H1 (cell line): ENCODE results near the gene SLC9A7. TPM values are rescaled to one million over a fixed set of nuclear protein-coding genes. Genes with fewer than 3 reads are reported as not detected.
A peak's percentile ranks its signal among the peaks of the same experiment; 100 is the strongest.

Experiments used
- CTCF ChIA-PET: fragments of 300-600 bp; sonication (Branson Sonifier 250); formaldehyde crosslinking; loops from one replicate; lab custom pipeline; 2021; ENCODE audit not compliant: partially characterized antibody; lab: Charles Lee
- POLR2A ChIA-PET: fragments of 300-600 bp; sonication (Branson Sonifier 250); formaldehyde crosslinking; loops from one replicate; lab custom pipeline; 2021; ENCODE audit warnings: inconsistent platforms; ENCODE audit not compliant: partially characterized antibody; lab: Charles Lee
- DNase-seq, 2 experiments: peaks; one replicate each; pipeline versions ENCODE4 v3.0.0 to v3.0.0-alpha.2; 2010 to 2022; ENCODE audit warnings: low spot score in 2 of 2, low read depth in 1 of 2, mixed read lengths in 1 of 2
- FAIRE-seq: peaks from 2 replicates; lab custom pipeline; 2011; peaks lifted over from hg19 to GRCh38; lab: Jason Lieb, UNC
- H2AFZ ChIP-seq: 2 replicates; pipeline ENCODE4 v1.8.1; 2012; ENCODE audit warnings: low read length, inconsistent platforms
- H2AK5ac ChIP-seq: 2 replicates; pipeline ENCODE4 v1.6.1; 2013; ENCODE audit warnings: low read depth, low read length
- H2BK120ac ChIP-seq: replicated peaks from 2 replicates; pipeline ENCODE3; 2013; ENCODE audit warnings: low read depth, low read length, inconsistent platforms
- H2BK12ac ChIP-seq: 2 replicates; pipeline ENCODE4 v1.6.1; 2013; ENCODE audit warnings: low read depth, low read length
- H2BK15ac ChIP-seq: 2 replicates; pipeline ENCODE4 v1.6.1; 2013; ENCODE audit warnings: low read length
- H2BK20ac ChIP-seq: 2 replicates; pipeline ENCODE4 v1.6.1; 2013; ENCODE audit warnings: low read length
- H2BK5ac ChIP-seq: 2 replicates; pipeline ENCODE4 v1.6.1; 2013; ENCODE audit warnings: low read depth, low read length
- H3K14ac ChIP-seq: 2 replicates; pipeline ENCODE4 v1.6.1; 2013; ENCODE audit warnings: inconsistent platforms; ENCODE audit not compliant: insufficient read length
- H3K18ac ChIP-seq: 2 replicates; pipeline ENCODE4 v1.6.1; 2013; ENCODE audit warnings: low read length; ENCODE audit errors: extremely low read depth
- H3K23ac ChIP-seq: 2 replicates; pipeline ENCODE4 v1.6.1; 2013; ENCODE audit warnings: inconsistent platforms; ENCODE audit not compliant: insufficient read length
- H3K23me2 ChIP-seq: 2 replicates; pipeline ENCODE4 v1.6.1; 2013; ENCODE audit warnings: low read depth, low read length
- H3K27ac ChIP-seq: 2 replicates; pipeline ENCODE4 v1.6.1; 2011; ENCODE audit warnings: low read depth, low read length, inconsistent platforms
- H3K27me3 ChIP-seq, 4 experiments: replicated peaks in 1 of 4; 1 replicate in 1 of 4; 2 replicates in 3 of 4; pipeline versions ENCODE4 v1.6.1 to v1.8.1; 2011 to 2013; ENCODE audit warnings: low read length in 3 of 4, mild to moderate bottlenecking in 3 of 4, inconsistent platforms in 2 of 4, mixed read lengths in 2 of 4, moderate library complexity in 1 of 4; ENCODE audit not compliant: control insufficient read depth in 3 of 4, insufficient read depth in 3 of 4; ENCODE audit errors: extremely low read depth in 1 of 4
- H3K36me3 ChIP-seq, 4 experiments: 2 replicates each; pipeline versions ENCODE4 v1.6.1 to v1.8.1; 2011 to 2013; ENCODE audit warnings: mild to moderate bottlenecking in 4 of 4, low read length in 3 of 4, moderate library complexity in 2 of 4, control low read depth in 1 of 4, inconsistent platforms in 1 of 4; ENCODE audit not compliant: insufficient read depth in 4 of 4, control insufficient read depth in 2 of 4
- H3K4ac ChIP-seq: replicated peaks from 2 replicates; pipeline ENCODE3; 2013; ENCODE audit warnings: low read length, low read depth, mixed read lengths, inconsistent platforms; ENCODE audit not compliant: insufficient read length
- H3K4me1 ChIP-seq, 4 experiments: replicated peaks in 1 of 4; 1 replicate in 1 of 4; 2 replicates in 3 of 4; pipeline versions ENCODE4 v1.6.1 to v1.8.1; 2011 to 2013; ENCODE audit warnings: low read length in 3 of 4, inconsistent platforms in 2 of 4, mixed read lengths in 1 of 4; ENCODE audit not compliant: insufficient read depth in 4 of 4, control insufficient read depth in 3 of 4
- H3K4me2 ChIP-seq, 2 experiments: 2 replicates each; pipeline versions ENCODE4 v1.6.1 to v1.8.1; 2011 to 2013; ENCODE audit warnings: low read depth in 2 of 2, low read length in 2 of 2, control low read depth in 1 of 2, inconsistent platforms in 1 of 2, mild to moderate bottlenecking in 1 of 2; ENCODE audit not compliant: insufficient read depth in 1 of 2
- H3K4me3 ChIP-seq, 4 experiments: fragments of 200-600, 300-600 bp in 1 of 4; sonication (generic), shearing (Covaris generic), sonication (Bioruptor Twin) in 1 of 4; 2 replicates each; pipeline versions ENCODE4 v1.5.1 to v1.8.1; 2011 to 2016; ENCODE audit warnings: low read length in 4 of 4, low read depth in 3 of 4, control low read depth in 2 of 4, inconsistent platforms in 2 of 4, mild to moderate bottlenecking in 2 of 4, mixed read lengths in 1 of 4, moderate library complexity in 1 of 4; ENCODE audit not compliant: insufficient read depth in 2 of 4; ENCODE audit errors: extremely low read depth in 1 of 4
- H3K56ac ChIP-seq: replicated peaks from 2 replicates; pipeline ENCODE3; 2013; ENCODE audit warnings: low read depth, mild to moderate bottlenecking, mixed read lengths, low read length, inconsistent platforms; ENCODE audit not compliant: insufficient read length
- H3K79me1 ChIP-seq: 2 replicates; pipeline ENCODE4 v1.6.1; 2013; ENCODE audit warnings: low read depth, low read length, control low read depth
- H3K79me2 ChIP-seq, 2 experiments: 2 replicates each; pipeline versions ENCODE4 v1.6.1 to v1.8.1; 2012 to 2013; ENCODE audit warnings: low read length in 2 of 2, mild to moderate bottlenecking in 2 of 2, inconsistent platforms in 1 of 2; ENCODE audit not compliant: insufficient read depth in 2 of 2, control insufficient read depth in 1 of 2
- H3K9ac ChIP-seq, 4 experiments: replicated peaks in 1 of 4; 1 replicate in 1 of 4; 2 replicates in 3 of 4; pipeline versions ENCODE4 v1.6.1 to v1.8.1; 2011 to 2013; ENCODE audit warnings: low read depth in 3 of 4, low read length in 3 of 4, control low read depth in 2 of 4, mild to moderate bottlenecking in 2 of 4, moderate library complexity in 2 of 4, inconsistent platforms in 1 of 4; ENCODE audit errors: extremely low read depth in 1 of 4
- H3K9me3 ChIP-seq, 2 experiments: 2 replicates each; pipeline versions ENCODE4 v1.6.1 to v1.8.1; 2012 to 2013; ENCODE audit warnings: mild to moderate bottlenecking in 2 of 2, moderate library complexity in 2 of 2, control low read depth in 1 of 2, inconsistent platforms in 1 of 2, low read depth in 1 of 2, low read length in 1 of 2, mixed read lengths in 1 of 2; ENCODE audit not compliant: insufficient read depth in 2 of 2
- H4K20me1 ChIP-seq, 2 experiments: replicated peaks in 1 of 2; 2 replicates each; pipeline versions ENCODE3 to v1.8.1; 2011 to 2013; ENCODE audit warnings: inconsistent platforms in 2 of 2, low read length in 2 of 2, mild to moderate bottlenecking in 1 of 2; ENCODE audit not compliant: insufficient read depth in 2 of 2, control insufficient read depth in 1 of 2
- H4K5ac ChIP-seq: 2 replicates; pipeline ENCODE4 v1.6.1; 2013; ENCODE audit warnings: low read length, low read depth, mixed read lengths, inconsistent platforms; ENCODE audit not compliant: insufficient read length
- H4K8ac ChIP-seq: 2 replicates; pipeline ENCODE4 v1.8.0; 2013; ENCODE audit warnings: mild to moderate bottlenecking, moderate library complexity, low read length, inconsistent platforms; ENCODE audit not compliant: insufficient read depth; ENCODE audit errors: extremely low read depth
- H4K91ac ChIP-seq: replicated peaks from 2 replicates; pipeline ENCODE3; 2013; ENCODE audit warnings: low read length, mixed read lengths, inconsistent platforms; ENCODE audit not compliant: insufficient read length
- CTBP2 ChIP-seq: IDR thresholded peaks from 2 replicates; pipeline ENCODE4 v1.7.0; 2011; ENCODE audit warnings: borderline replicate concordance, mild to moderate bottlenecking, moderate library complexity, mixed read lengths, low read length; ENCODE audit not compliant: insufficient read depth, insufficient read length
- CTCF ChIP-seq, 3 experiments: IDR thresholded peaks; 1 replicate in 2 of 3; 2 replicates in 1 of 3; pipeline versions ENCODE4 v1.5.1 to v1.6.1; 2011; ENCODE audit warnings: low read length in 3 of 3, mild to moderate bottlenecking in 3 of 3, inconsistent platforms in 2 of 3, low read depth in 1 of 3, moderate library complexity in 1 of 3; ENCODE audit not compliant: insufficient read depth in 1 of 3; ENCODE audit errors: control extremely low read depth in 1 of 3
- JUN ChIP-seq: IDR thresholded peaks from 2 replicates; pipeline ENCODE4 v1.6.1; 2011; ENCODE audit warnings: low read depth, mild to moderate bottlenecking, improper control_type of control experiment, low read length
- PHF8 ChIP-seq: fragments of 200-600 bp; sonication (generic); conservative IDR thresholded peaks from 2 replicates; pipeline ENCODE4 v1.7.1; 2012; ENCODE audit warnings: low read depth, mild to moderate bottlenecking, inconsistent platforms, low read length, moderate library complexity
- WGBS, 2 experiments: shearing (Covaris generic) in 1 of 2; methylation state at CpG; one replicate each; pipeline versions ENCODE4 v1.1.6 to v1.1.7; 2013 to 2015; ENCODE audit warnings: low lambda C conversion rate in 2 of 2, mixed read lengths in 2 of 2, inconsistent platforms in 1 of 2, low coverage in 1 of 2, missing lambda C conversion rate in 1 of 2; ENCODE audit not compliant: insufficient replicate concordance in 2 of 2, insufficient coverage in 1 of 2, insufficient read length in 1 of 2; ENCODE audit errors: extremely low coverage in 1 of 2, missing lambda C conversion rate in 1 of 2; 5-methylcytosine and 5-hydroxymethylcytosine counted together
- polyA plus RNA-seq, 7 experiments: library from polyadenylated mRNA; depleted of rRNA in 3 of 7; stranded (reverse) in 5 of 7; unstranded in 2 of 7; fragments of >200 nt in 5 of 7; fragments of 200-250 nt in 2 of 7; gene quantifications; 1 replicate in 5 of 7; 2 replicates in 1 of 7; 4 replicates in 1 of 7; pipeline versions ENCODE4 v1.2.1 to v1.2.3, GENCODE V29; 2011 to 2013; ENCODE audit warnings: missing spikeins in 2 of 7, mixed read lengths in 2 of 7
- total RNA-seq: library from RNA; stranded (reverse); fragmentation: NEBNext Ultra II Directional; extraction: Animal tissue kit (Norgen Biotek cat#: 25700); gene quantifications from 2 replicates; pipeline ENCODE4 v1.2.1, GENCODE V29; 2021

SLC9A7 gene
- total and polyA plus RNA-seq, 2 of the 8 experiments (the other 6 are each of a cell fraction or from before 2014, with no cell fraction given) = 6.7 to 17.2 TPM

- 95% methylated on average over 5 of the region's 5 CpGs; no CpG with 5 or more reads in 1 of the 2 experiments for WGBS, 2 experiments
These were observed 111.7 kb downstream of the SLC9A7 start for GRCh38 chrX:46647251-46647650.

More at GRCh38 chrX:46647251-46647650, 111.7 kb downstream of the SLC9A7 start:
- no peaks in the 10 kb centered on the region for H3K79me1 ChIP-seq
- no peak overlapping the region for H3K4ac ChIP-seq
- no peak overlapping the region for H2BK20ac ChIP-seq
- H3K4me1 ChIP-seq = peaks cover 0 to 20% (median 16%) of the 10 kb centered on the region in 4 experiments; a peak in 5 of 7 replicates
- H2BK15ac ChIP-seq = no peak overlapping the region
- H4K8ac ChIP-seq = no peak overlapping the region
- ChIA-PET POLR2A (no interaction called here), CTCF (interaction anchor here (0.6 to 0.9 kb wide), 2 partner anchors 27 to 1369 kb away, joined by 3 to 4 read pairs; no protein-coding TSS in a partner anchor)
- H3K9me3 ChIP-seq = no peaks in the 10 kb centered on the region
- no peaks in the 10 kb centered on the region for H3K79me2 ChIP-seq
- no peak overlapping the region for H3K23ac ChIP-seq
- no peak overlapping the region for H3K4me3 ChIP-seq
- no peaks in the 10 kb centered on the region for H3K27me3 ChIP-seq
- H3K18ac ChIP-seq = no peak overlapping the region; the same call in 1 of the 2 replicates
- H3K56ac ChIP-seq = no peak overlapping the region
- no peak overlapping the region for H2AFZ ChIP-seq
- no peak overlapping the region; a peak in 1 of 4 replicates for H3K4me2 ChIP-seq
- H2BK12ac ChIP-seq = peak overlapping the region; percentile 80; the same call in 1 of the 2 replicates
- no peak overlapping the region; the same call in 1 of the 2 replicates for H3K27ac ChIP-seq
- DNase-seq = no peak
- no peak overlapping the region for H3K9ac ChIP-seq
- H4K20me1 ChIP-seq = no peaks in the 10 kb centered on the region
- no peak overlapping the region for H4K91ac ChIP-seq
- no peaks in the 10 kb centered on the region for H3K23me2 ChIP-seq
- H3K36me3 ChIP-seq = peaks cover 0 to 6% (median 0%) of the 10 kb centered on the region in 4 experiments; a peak in 2 of 8 replicates
- H3K14ac ChIP-seq = no peak overlapping the region
- peak overlapping the region; percentile 81; the same call in 1 of the 2 replicates for H2BK5ac ChIP-seq
- H2AK5ac ChIP-seq = no peak overlapping the region
- no peak for FAIRE-seq
- peak in 1 of 3 experiments; percentile 13; a peak in 1 of 4 replicates for TF ChIP-seq CTCF (IDR thresholded peaks at IDR 0.05; ENCODE audit: control extremely low read depth in 1 of 3, insufficient read depth in 1 of 3, low read depth in 1 of 3, low read length in 3 of 3)
- no peak for TF ChIP-seq JUN
- TF ChIP-seq PHF8 = no peak
- no peak for TF ChIP-seq CTBP2
- TF ChIP-seq, all 59 proteins: peak for 1
- no peak overlapping the region for H4K5ac ChIP-seq
- no peak overlapping the region for H2BK120ac ChIP-seq
